ENCODE data around the gene ARHGEF26.

Gene ARHGEF26

DNA sequence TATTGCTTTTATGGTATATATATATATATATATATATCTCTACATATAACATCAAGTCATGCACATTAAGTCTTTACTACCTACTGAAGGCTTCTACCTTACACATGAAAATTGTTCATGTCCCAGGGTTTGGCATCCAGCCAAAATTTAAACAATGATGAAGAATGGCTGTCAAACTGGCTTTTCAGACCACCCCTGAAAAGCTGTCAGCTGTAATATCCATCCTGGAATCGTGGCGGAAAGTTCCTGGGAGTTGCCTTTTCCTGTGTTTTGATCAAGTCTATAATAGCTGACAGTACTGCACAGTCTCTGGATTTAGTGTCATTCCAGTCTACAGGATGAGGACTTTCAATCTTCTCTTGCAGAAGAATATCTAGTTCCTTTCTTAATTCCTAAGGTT is 154.8 kb downstream of the ARHGEF26 start:
- DNase-seq, result no peak

DNA sequence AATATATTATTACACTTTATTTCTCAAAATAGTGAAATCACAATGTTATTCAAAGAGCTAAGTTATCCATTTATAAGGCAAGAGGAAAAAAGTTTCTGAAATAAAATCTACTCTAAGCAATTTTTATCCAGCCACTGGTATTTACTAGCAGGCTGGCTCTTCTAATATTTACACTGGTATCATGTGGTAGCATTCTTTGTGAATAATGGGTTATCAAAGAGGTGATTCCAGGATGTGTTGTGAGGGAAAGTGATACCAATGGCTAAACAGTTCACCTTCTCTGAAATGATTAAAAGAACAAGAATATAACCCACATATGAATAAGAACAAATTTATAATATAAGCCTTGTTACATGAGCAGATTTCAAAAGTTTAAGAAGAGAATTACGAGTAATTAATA is 159.0 kb downstream of the ARHGEF26 start:
- no peak for DNase-seq

DNA sequence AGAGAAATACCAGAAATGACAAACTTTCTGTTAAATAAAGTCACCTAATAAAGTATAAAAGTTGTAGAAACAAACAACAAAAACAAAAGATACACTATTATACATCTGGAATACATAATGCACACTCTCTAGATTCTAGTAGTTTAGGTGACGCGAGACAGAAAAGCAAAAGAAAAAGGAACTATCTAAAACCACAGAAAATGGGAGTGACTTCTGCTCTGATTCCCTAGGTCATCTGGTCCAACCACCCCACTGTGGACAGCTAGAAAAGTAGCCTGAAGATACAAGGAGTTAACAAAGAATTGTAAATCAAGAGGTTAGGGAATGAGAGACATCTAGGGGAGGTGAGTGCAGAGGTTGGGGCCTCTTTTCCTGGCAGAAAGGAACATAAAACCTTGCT is 164.0 kb downstream of the ARHGEF26 start:
- no peak for DNase-seq

DNA sequence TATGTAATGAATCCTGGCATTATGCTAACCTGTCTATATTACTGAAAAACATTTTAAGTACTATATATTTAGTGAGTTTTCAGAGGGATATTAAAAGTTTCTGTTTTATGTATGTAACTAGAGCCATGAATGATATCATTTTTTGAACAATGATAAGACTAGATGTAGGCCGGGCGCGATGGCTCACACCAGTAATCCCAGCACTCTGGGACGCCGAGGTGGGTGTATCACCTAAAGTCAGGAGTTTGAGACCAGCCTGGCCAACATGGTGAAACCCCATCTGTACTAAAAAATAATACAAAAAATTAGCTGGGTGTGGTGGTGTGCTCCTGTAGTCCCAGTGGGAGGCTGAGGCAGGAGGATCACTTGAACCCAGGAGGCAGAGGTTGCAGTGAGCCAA is 169.0 kb downstream of the ARHGEF26 start:
- no peak for DNase-seq

DNA sequence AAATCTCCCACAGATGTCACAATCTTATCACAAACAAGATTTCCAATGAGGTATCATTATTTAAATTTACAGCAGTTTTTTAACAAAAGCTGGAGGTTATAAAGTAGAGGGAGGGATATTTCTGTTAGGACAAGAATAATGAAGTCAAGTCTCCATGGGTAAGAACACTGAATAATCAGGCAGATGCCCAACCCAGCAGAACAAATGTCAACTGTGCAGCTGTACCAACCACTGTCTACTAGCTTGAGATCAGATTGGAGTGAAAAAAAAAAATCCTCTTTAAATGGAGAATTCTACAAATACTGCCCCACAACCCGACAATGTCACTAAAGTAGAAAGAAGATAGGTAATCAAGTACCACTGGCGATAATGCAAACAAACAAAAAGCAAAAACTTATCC is 172.8 kb downstream of the ARHGEF26 start:
- DNase-seq, result no peak

DNA sequence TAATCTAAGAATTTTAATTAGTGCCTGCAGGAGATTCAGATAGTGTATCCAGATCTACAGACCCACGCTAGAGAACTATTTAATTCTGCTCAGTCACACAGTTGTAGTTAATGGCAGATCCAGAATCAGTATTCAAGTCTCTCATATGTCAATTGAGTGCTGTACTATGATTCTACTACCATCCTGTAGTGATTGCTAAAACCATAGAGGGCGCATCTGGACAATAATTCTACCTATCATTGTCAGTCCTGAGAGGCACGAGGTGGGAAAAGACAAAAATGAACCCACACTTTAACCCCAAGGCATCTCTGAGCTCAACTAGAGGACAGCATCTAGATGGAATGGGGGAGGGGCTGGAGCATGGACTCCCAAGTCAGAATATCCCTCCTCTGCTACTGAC is 180.4 kb downstream of the ARHGEF26 start:
- no peak for DNase-seq

DNA sequence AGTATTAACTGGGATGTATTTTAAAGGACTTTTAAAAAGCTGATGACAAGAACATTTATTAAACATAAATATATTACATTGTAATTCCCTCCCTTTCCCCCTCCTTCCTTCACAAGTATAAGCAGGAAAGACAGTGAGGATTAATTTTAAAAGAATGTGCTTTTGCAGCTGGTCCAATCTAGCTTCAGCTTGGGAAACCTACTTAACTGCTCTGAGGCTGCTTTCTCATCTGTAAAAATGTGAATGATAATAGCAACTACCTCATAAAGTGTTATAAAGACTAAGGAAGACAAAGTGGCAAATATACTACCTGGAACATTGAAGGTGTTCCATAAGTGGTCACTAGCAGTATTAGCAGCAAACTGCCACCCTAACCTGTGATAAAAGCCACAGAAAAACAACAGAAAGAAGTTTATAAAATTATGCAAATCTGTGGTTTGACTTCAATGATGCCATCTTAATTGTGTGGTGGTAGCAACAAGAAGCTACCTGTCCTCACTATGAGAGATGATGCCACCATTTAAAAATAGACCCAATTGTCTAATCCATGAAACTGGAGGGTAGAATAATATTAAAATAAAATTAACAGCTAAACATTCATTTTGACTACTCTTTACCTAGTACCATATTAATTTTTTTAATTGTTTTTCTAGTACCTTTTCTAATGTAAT is 183.1 kb downstream of the ARHGEF26 start:
- DNase-seq, result no peak

DNA sequence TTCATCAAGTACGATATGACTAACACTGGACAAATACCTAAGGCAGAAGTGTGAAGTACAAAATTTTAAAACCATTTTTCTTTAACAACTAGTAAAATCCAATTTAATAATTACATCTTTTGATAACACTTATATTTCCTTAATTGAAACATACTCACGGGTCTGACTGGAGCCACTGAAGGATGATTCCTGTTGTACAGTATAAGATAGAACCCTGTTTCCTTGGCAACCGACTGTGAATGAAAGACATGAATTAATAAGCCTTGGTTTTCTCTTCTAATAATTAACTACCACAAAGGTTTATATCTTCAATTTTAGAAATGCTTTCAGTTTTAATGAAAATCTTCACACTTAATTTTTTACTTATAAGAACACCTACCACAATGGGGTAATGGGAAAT is 183.7 kb downstream of the ARHGEF26 start:
- DNase-seq, result no peak

DNA sequence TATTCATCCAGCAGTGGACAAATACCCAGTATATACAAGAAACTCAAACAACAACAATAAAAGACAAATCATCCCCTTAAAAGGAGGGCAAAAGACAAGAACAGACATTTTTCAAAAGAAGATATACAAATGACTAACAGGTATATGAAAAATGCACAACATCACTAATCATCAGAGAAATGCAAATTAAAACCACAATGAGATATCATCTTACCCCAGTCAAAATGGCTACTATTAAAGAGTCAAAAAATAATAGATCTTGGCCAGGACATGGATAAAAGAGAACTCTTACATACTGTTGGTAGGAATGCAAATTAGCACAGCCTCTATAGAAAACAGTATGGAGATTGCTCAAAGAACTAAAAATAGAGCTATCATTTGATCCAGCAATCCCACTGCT is 186.2 kb downstream of the ARHGEF26 start:
- DNase-seq, result no peak

All from CD4-positive, alpha-beta T cell treated with Interleukin-17A for 1 hour (primary cell).